ENCODE data around the gene NTRK2. TPM values are rescaled to one million over a fixed set of nuclear protein-coding genes. Genes with fewer than 3 reads are reported as not detected.

The NTRK2 gene
- total RNA-seq, 6 donors from 2014 or later = 0.30 to 16.8 (median 2.6) TPM

DNA sequence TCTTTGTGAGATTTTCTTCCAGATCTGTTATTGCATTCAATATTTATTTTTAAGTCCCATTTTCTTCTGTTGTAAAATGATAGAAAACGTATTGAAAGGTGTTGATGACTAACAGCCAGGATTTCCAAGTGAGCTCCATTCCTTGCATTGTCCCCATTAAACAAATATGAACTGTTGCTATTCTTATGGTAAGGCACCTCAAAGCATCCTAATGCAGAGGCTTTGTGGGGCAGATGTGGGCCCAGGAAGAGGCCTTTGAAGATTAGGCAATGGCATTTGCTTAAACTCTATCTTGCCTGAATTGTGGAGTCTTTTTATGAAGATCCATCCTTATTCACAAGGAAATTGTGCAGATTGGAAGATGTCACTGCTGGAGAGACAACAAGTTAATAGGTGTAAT is 38.9 kb downstream of the NTRK2 start:
- TF ChIP-seq POLR2A (IDR thresholded peaks at IDR 0.05) (no peak), EP300 (IDR thresholded peaks at IDR 0.05) (no peak), POLR2AphosphoS5 (IDR thresholded peaks at IDR 0.05) (no peak)
- TF ChIP-seq, protein P1, sequence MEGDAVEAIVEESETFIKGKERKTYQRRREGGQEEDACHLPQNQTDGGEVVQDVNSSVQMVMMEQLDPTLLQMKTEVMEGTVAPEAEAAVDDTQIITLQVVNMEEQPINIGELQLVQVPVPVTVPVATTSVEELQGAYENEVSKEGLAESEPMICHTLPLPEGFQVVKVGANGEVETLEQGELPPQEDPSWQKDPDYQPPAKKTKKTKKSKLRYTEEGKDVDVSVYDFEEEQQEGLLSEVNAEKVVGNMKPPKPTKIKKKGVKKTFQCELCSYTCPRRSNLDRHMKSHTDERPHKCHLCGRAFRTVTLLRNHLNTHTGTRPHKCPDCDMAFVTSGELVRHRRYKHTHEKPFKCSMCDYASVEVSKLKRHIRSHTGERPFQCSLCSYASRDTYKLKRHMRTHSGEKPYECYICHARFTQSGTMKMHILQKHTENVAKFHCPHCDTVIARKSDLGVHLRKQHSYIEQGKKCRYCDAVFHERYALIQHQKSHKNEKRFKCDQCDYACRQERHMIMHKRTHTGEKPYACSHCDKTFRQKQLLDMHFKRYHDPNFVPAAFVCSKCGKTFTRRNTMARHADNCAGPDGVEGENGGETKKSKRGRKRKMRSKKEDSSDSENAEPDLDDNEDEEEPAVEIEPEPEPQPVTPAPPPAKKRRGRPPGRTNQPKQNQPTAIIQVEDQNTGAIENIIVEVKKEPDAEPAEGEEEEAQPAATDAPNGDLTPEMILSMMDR (IDR thresholded peaks at IDR 0.05) = no peak
- WGBS, 2 donors = 79 to 85% methylated on average over 1 of the region's 1 CpG
- H3K27me3 ChIP-seq = no peaks in the 10 kb centered on the region
- H3K4me1 ChIP-seq = no peaks in the 10 kb centered on the region
- ATAC-seq (ENCODE audit: low FRiP score in 2 of 2) (no peak), DNase-seq (no peak)
- H3K27ac ChIP-seq = no peak overlapping the region
- H3K36me3 ChIP-seq = no peaks in the 10 kb centered on the region
- no peaks in the 10 kb centered on the region for H3K9me3 ChIP-seq
- no peak overlapping the region for H3K4me3 ChIP-seq

DNA sequence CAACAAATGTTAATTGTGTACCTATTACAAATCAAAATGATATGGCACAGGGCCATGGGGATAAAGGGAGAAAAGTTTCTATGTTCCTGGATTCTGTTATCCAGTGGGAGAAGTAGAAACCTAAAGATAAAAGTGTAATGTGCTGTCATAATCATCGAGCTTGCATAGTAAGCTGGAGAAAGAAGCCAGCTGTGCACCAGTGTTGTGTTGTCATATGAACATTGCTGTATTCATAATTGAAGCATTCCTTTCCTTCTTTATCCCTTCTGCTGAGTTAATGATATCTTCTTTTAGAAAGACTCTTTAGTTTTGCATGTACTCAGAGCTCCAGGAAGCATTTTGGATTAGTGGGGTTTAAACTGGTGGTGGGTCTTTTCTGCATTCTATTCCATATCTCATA is 39.5 kb downstream of the NTRK2 start:
- Histone ChIP-seq H3K27me3 (no peaks in the 10 kb centered on the region), H3K9me3 (no peaks in the 10 kb centered on the region), H3K36me3 (no peaks in the 10 kb centered on the region), H3K4me1 (no peaks in the 10 kb centered on the region), H3K27ac (no peak overlapping the region), H3K4me3 (no peak overlapping the region)
- WGBS, 2 donors = 79 to 82% methylated on average over 1 of the region's 1 CpG
- DNase-seq = no peak
- TF ChIP-seq, protein P1 (IDR thresholded peaks at IDR 0.05) = no peak
- no peak for TF ChIP-seq POLR2AphosphoS5 (IDR thresholded peaks at IDR 0.05)
- no peak for TF ChIP-seq EP300 (IDR thresholded peaks at IDR 0.05)
- no peak for ATAC-seq (ENCODE audit: low FRiP score in 2 of 2)

DNA sequence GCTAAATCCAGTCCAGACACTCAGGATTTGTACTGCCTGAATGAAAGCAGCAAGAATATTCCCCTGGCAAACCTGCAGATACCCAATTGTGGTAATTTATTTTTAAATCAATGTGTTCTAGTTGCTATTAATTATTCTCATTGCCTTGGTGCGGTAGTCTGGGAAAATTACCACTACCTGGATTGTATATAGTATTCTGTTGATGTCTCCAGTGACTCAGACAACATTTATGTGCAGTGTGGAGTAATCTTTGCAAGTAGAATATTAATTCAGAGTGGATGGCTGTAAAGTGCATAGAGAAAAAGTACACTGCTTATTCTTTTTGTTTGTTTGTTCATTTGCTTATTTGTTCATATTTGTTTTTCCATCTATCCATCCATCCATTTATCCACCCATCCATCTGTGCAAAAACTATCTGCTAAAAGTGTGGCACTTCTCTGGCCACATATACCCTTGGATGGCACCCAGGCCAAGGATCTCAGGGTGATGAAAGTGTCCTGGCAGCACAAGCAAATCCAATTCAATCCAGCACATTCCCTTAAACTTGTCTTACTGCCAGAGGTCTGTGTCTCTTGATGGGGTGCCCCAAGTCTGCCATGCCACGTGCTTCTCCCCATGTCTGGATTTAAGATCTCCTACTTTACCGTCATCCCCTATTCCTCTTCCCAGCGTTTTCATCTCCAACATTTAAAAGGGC is 41.3 kb downstream of the NTRK2 start:
- no peak overlapping the region for H3K27ac ChIP-seq
- H3K4me3 ChIP-seq = no peak overlapping the region
- DNase-seq = no peak
- WGBS, 2 donors = 87 to 94% methylated on average over 4 of the region's 4 CpGs
- no peak for ATAC-seq (ENCODE audit: low FRiP score in 2 of 2)
- H3K9me3 ChIP-seq = no peaks in the 10 kb centered on the region
- no peaks in the 10 kb centered on the region for H3K4me1 ChIP-seq
- TF ChIP-seq, protein P1 (IDR thresholded peaks at IDR 0.05) = no peak
- TF ChIP-seq EP300 (IDR thresholded peaks at IDR 0.05) (no peak), POLR2AphosphoS5 (IDR thresholded peaks at IDR 0.05) (no peak), POLR2A (IDR thresholded peaks at IDR 0.05) (no peak)
- H3K36me3 ChIP-seq = no peaks in the 10 kb centered on the region
- no peaks in the 10 kb centered on the region for H3K27me3 ChIP-seq

DNA sequence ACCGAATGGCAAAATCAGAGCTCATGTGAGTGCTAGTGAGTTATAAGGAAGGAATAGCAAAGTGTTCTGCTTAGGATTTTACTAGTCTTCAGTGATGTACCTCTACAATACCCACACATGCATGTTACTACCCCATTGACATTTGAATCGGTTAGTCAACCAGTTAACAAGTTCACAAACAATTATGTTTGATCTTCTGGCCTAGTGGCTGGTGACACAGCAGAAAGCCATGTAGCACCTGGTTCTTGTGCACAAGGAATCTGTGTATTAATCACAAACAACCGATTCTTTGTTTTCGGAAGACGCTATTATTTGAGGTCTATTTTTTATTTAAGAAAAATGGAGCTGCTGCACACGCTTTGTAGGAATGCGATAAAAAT is 41.9 kb downstream of the NTRK2 start:
- Histone ChIP-seq H3K4me1 (no peaks in the 10 kb centered on the region), H3K9me3 (no peaks in the 10 kb centered on the region), H3K4me3 (no peak overlapping the region), H3K36me3 (no peaks in the 10 kb centered on the region), H3K27me3 (no peaks in the 10 kb centered on the region), H3K27ac (no peak overlapping the region)
- 89 to 92% methylated on average over 7 of the region's 7 CpGs for WGBS, 2 donors
- ATAC-seq (ENCODE audit: low FRiP score in 2 of 2) = no peak
- DNase-seq = no peak
- TF ChIP-seq, protein P1 (IDR thresholded peaks at IDR 0.05) = no peak
- TF ChIP-seq EP300 (IDR thresholded peaks at IDR 0.05) (no peak), POLR2AphosphoS5 (IDR thresholded peaks at IDR 0.05) (no peak), POLR2A (IDR thresholded peaks at IDR 0.05) (no peak)

DNA sequence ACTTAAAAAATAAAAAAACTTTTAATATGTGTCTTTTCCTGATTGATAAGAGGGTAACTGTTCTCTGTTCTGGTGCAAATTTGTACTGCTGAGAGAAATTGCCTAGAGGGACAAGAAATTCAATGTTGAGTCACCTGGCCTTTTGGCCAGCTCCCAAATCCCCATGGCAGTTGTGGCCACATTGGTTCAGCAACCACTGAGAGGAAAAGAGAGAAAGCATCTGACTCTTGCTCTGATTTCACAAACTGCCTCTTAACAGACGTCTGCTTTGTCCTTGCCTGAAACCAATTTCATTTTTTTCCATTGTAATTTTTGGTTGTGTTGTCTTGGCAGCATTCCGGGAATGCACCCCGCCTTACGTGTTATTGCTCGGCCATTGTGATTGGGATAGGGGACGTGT is 42.4 kb downstream of the NTRK2 start:
- Histone ChIP-seq H3K27ac (no peak overlapping the region), H3K27me3 (no peaks in the 10 kb centered on the region), H3K4me3 (no peak overlapping the region), H3K9me3 (no peaks in the 10 kb centered on the region), H3K4me1 (no peaks in the 10 kb centered on the region), H3K36me3 (no peaks in the 10 kb centered on the region)
- 83 to 84% methylated on average over 6 of the region's 6 CpGs for WGBS, 2 donors
- no peak for TF ChIP-seq POLR2AphosphoS5 (IDR thresholded peaks at IDR 0.05)
- TF ChIP-seq EP300 (IDR thresholded peaks at IDR 0.05) = no peak
- ATAC-seq (ENCODE audit: low FRiP score in 2 of 2) (no peak), DNase-seq (no peak)

All from upper lobe of left lung (tissue), 6 donors.